ENCODE results near the gene CDC5L.
A peak's percentile ranks its signal among the peaks of the same experiment; 100 is the strongest.

CDC5L gene

GRCh38 chr6:44381739-44382138, 5.8 kb upstream of the CDC5L start:
- Histone ChIP-seq H3K4me3 (ENCODE audit: low read length) (no peak overlapping the region), H3K9ac (ENCODE audit: low read length) (no peak overlapping the region), H3K27me3 (ENCODE audit: control insufficient read depth, insufficient read depth, low read length) (no peaks in the 10 kb centered on the region), H3K27ac (ENCODE audit: low read depth, low read length) (no peak overlapping the region), H3K4me1 (ENCODE audit: control insufficient read depth, insufficient read depth, low read length) (peaks cover 4% of the 10 kb centered on the region), H3K36me3 (ENCODE audit: control insufficient read depth, insufficient read depth, low read length) (no peaks in the 10 kb centered on the region)

- H3K4me1 ChIP-seq (ENCODE audit: control insufficient read depth, insufficient read depth, low read length), result peaks cover 16% of the 10 kb centered on the region
- H3K27ac ChIP-seq (ENCODE audit: low read depth, low read length), result peak overlapping the region; percentile 88
- peaks cover 5% of the 10 kb centered on the region for H3K36me3 ChIP-seq (ENCODE audit: control insufficient read depth, insufficient read depth, low read length)
- H3K4me3 ChIP-seq (ENCODE audit: low read length), result peak overlapping the region; percentile 96
- no peaks in the 10 kb centered on the region for H3K27me3 ChIP-seq (ENCODE audit: control insufficient read depth, insufficient read depth, low read length)
- no peak overlapping the region for H3K9ac ChIP-seq (ENCODE audit: low read length)
Measured at GRCh38 chr6:44386364-44386928, 1.1 kb upstream of the CDC5L start.

GRCh38 chr6:44386929-44387345, 569 bp upstream of the CDC5L start:
- Histone ChIP-seq H3K4me3 (ENCODE audit: low read length) (peak overlapping the region; percentile 96), H3K27me3 (ENCODE audit: control insufficient read depth, insufficient read depth, low read length) (no peaks in the 10 kb centered on the region), H3K27ac (ENCODE audit: low read depth, low read length) (peak overlapping the region; percentile 88), H3K36me3 (ENCODE audit: control insufficient read depth, insufficient read depth, low read length) (peaks cover 5% of the 10 kb centered on the region), H3K9ac (ENCODE audit: low read length) (peak overlapping the region; percentile 53), H3K4me1 (ENCODE audit: control insufficient read depth, insufficient read depth, low read length) (peaks cover 16% of the 10 kb centered on the region)

- H3K9ac ChIP-seq (ENCODE audit: low read length), result peak overlapping the region; percentile 63
- H3K27me3 ChIP-seq (ENCODE audit: control insufficient read depth, insufficient read depth, low read length), result no peaks in the 10 kb centered on the region
- H3K36me3 ChIP-seq (ENCODE audit: control insufficient read depth, insufficient read depth, low read length), result peaks cover 11% of the 10 kb centered on the region
- peak overlapping the region; percentile 88 for H3K27ac ChIP-seq (ENCODE audit: low read depth, low read length)
- H3K4me1 ChIP-seq (ENCODE audit: control insufficient read depth, insufficient read depth, low read length), result peaks cover 16% of the 10 kb centered on the region
- H3K4me3 ChIP-seq (ENCODE audit: low read length), result peak overlapping the region; percentile 96
Measured at GRCh38 chr6:44388135-44388487, 605 bp downstream of the CDC5L start.

GRCh38 chr6:44388887-44389286, 1.4 kb downstream of the CDC5L start:
- peak overlapping the region; percentile 96 for H3K4me3 ChIP-seq (ENCODE audit: low read length)
- H3K36me3 ChIP-seq (ENCODE audit: control insufficient read depth, insufficient read depth, low read length), result peaks cover 15% of the 10 kb centered on the region
- H3K9ac ChIP-seq (ENCODE audit: low read length), result no peak overlapping the region
- H3K27ac ChIP-seq (ENCODE audit: low read depth, low read length), result no peak overlapping the region
- H3K4me1 ChIP-seq (ENCODE audit: control insufficient read depth, insufficient read depth, low read length), result peaks cover 16% of the 10 kb centered on the region
- H3K27me3 ChIP-seq (ENCODE audit: control insufficient read depth, insufficient read depth, low read length), result no peaks in the 10 kb centered on the region

- Histone ChIP-seq H3K27me3 (ENCODE audit: control insufficient read depth, insufficient read depth, low read length) (no peaks in the 10 kb centered on the region), H3K4me3 (ENCODE audit: low read length) (no peak overlapping the region), H3K4me1 (ENCODE audit: control insufficient read depth, insufficient read depth, low read length) (peaks cover 16% of the 10 kb centered on the region), H3K9ac (ENCODE audit: low read length) (no peak overlapping the region), H3K36me3 (ENCODE audit: control insufficient read depth, insufficient read depth, low read length) (peaks cover 20% of the 10 kb centered on the region), H3K27ac (ENCODE audit: low read depth, low read length) (no peak overlapping the region)
Measured at GRCh38 chr6:44390158-44390683, 2.7 kb downstream of the CDC5L start.

- Histone ChIP-seq H3K36me3 (ENCODE audit: control insufficient read depth, insufficient read depth, low read length) (peaks cover 31% of the 10 kb centered on the region), H3K4me3 (ENCODE audit: low read length) (no peak overlapping the region), H3K27ac (ENCODE audit: low read depth, low read length) (no peak overlapping the region), H3K9ac (ENCODE audit: low read length) (no peak overlapping the region), H3K27me3 (ENCODE audit: control insufficient read depth, insufficient read depth, low read length) (no peaks in the 10 kb centered on the region), H3K4me1 (ENCODE audit: control insufficient read depth, insufficient read depth, low read length) (peaks cover under 1% of the 10 kb centered on the region)
Measured at GRCh38 chr6:44395501-44395900, 8.0 kb downstream of the CDC5L start.

GRCh38 chr6:44396968-44397367, 9.5 kb downstream of the CDC5L start:
- Histone ChIP-seq H3K27ac (ENCODE audit: low read depth, low read length) (no peak overlapping the region), H3K4me1 (ENCODE audit: control insufficient read depth, insufficient read depth, low read length) (no peaks in the 10 kb centered on the region), H3K27me3 (ENCODE audit: control insufficient read depth, insufficient read depth, low read length) (no peaks in the 10 kb centered on the region), H3K9ac (ENCODE audit: low read length) (no peak overlapping the region), H3K36me3 (ENCODE audit: control insufficient read depth, insufficient read depth, low read length) (peaks cover 30% of the 10 kb centered on the region), H3K4me3 (ENCODE audit: low read length) (no peak overlapping the region)

- no peak overlapping the region for H3K4me3 ChIP-seq (ENCODE audit: low read length)
- no peaks in the 10 kb centered on the region for H3K27me3 ChIP-seq (ENCODE audit: control insufficient read depth, insufficient read depth, low read length)
- H3K36me3 ChIP-seq (ENCODE audit: control insufficient read depth, insufficient read depth, low read length), result peaks cover 27% of the 10 kb centered on the region
- no peak overlapping the region for H3K9ac ChIP-seq (ENCODE audit: low read length)
- H3K4me1 ChIP-seq (ENCODE audit: control insufficient read depth, insufficient read depth, low read length), result peaks cover 3% of the 10 kb centered on the region
- H3K27ac ChIP-seq (ENCODE audit: low read depth, low read length), result no peak overlapping the region
Measured at GRCh38 chr6:44397424-44398164, 10.1 kb downstream of the CDC5L start.

- Histone ChIP-seq H3K36me3 (ENCODE audit: control insufficient read depth, insufficient read depth, low read length) (peaks cover 23% of the 10 kb centered on the region), H3K27ac (ENCODE audit: low read depth, low read length) (no peak overlapping the region), H3K4me1 (ENCODE audit: control insufficient read depth, insufficient read depth, low read length) (peaks cover 3% of the 10 kb centered on the region), H3K27me3 (ENCODE audit: control insufficient read depth, insufficient read depth, low read length) (no peaks in the 10 kb centered on the region), H3K9ac (ENCODE audit: low read length) (no peak overlapping the region), H3K4me3 (ENCODE audit: low read length) (no peak overlapping the region)
Measured at GRCh38 chr6:44399991-44400390, 12.5 kb downstream of the CDC5L start.

GRCh38 chr6:44400572-44400971, 13.1 kb downstream of the CDC5L start:
- Histone ChIP-seq H3K4me3 (ENCODE audit: low read length) (no peak overlapping the region), H3K27me3 (ENCODE audit: control insufficient read depth, insufficient read depth, low read length) (no peaks in the 10 kb centered on the region), H3K9ac (ENCODE audit: low read length) (no peak overlapping the region), H3K36me3 (ENCODE audit: control insufficient read depth, insufficient read depth, low read length) (peaks cover 22% of the 10 kb centered on the region), H3K4me1 (ENCODE audit: control insufficient read depth, insufficient read depth, low read length) (peaks cover 3% of the 10 kb centered on the region), H3K27ac (ENCODE audit: low read depth, low read length) (no peak overlapping the region)

GRCh38 chr6:44401138-44401537, 13.6 kb downstream of the CDC5L start:
- Histone ChIP-seq H3K36me3 (ENCODE audit: control insufficient read depth, insufficient read depth, low read length) (peaks cover 20% of the 10 kb centered on the region), H3K4me1 (ENCODE audit: control insufficient read depth, insufficient read depth, low read length) (peaks cover 3% of the 10 kb centered on the region), H3K27me3 (ENCODE audit: control insufficient read depth, insufficient read depth, low read length) (no peaks in the 10 kb centered on the region), H3K27ac (ENCODE audit: low read depth, low read length) (no peak overlapping the region), H3K9ac (ENCODE audit: low read length) (no peak overlapping the region), H3K4me3 (ENCODE audit: low read length) (no peak overlapping the region)
